GM10266 (cell line): ENCODE measurements around the gene TSN.

Source experiments
- DNase-seq: peaks from one replicate; pipeline ENCODE4 v3.0.0; 2012; ENCODE audit errors: extremely low spot score
- CTCF ChIP-seq: IDR thresholded peaks from 2 replicates; pipeline ENCODE4 v1.5.1; 2012; ENCODE audit warnings: mild to moderate bottlenecking, low read depth; ENCODE audit not compliant: control insufficient read depth, insufficient read depth; ENCODE audit errors: missing control alignments

Gene TSN

GRCh38 chr2:121735518-121736074, 19.9 kb upstream of the TSN start:
- TF ChIP-seq CTCF: peak; percentile 37
- no peak for DNase-seq

- no peak for DNase-seq
Observed at GRCh38 chr2:121736140-121736461, 19.4 kb upstream of the TSN start.

GRCh38 chr2:121736462-121737336, 18.8 kb upstream of the TSN start, which contains the start of gene NIFK:
Gene NIFK, minus strand, starts transcription at chr2:121736875. Its CDS starts 25 bp downstream, at chr2:121736850.
- TF ChIP-seq CTCF: no peak
- peak; percentile 99 for DNase-seq

More at GRCh38 chr2:121736140-121736461, 19.4 kb upstream of the TSN start:
- TF ChIP-seq CTCF: no peak

- no peak for TF ChIP-seq CTCF
- DNase-seq: no peak
Observed at GRCh38 chr2:121740973-121741372, 14.5 kb upstream of the TSN start.

GRCh38 chr2:121741450-121741849, 14.0 kb upstream of the TSN start:
- no peak for TF ChIP-seq CTCF
- DNase-seq: no peak

GRCh38 chr2:121746071-121746578, 9.3 kb upstream of the TSN start:
- DNase-seq: no peak
- TF ChIP-seq CTCF: no peak

- DNase-seq: no peak
- peak; percentile 28 for TF ChIP-seq CTCF
Observed at GRCh38 chr2:121748202-121748601, 7.2 kb upstream of the TSN start.
